ENCODE results near the gene MAT2A.
A peak's percentile ranks its signal among the peaks of the same experiment; 100 is the strongest.
"Not testable (repeated sequence)": the region's sequence is repeated elsewhere in the genome, so short reads cannot be mapped to it uniquely, and the experiment has no call there.

Gene MAT2A

GRCh38 chr2:85524336-85524908, 14.5 kb upstream of the MAT2A start:
- no peak for DNase-seq (ENCODE audit: low read depth in 2 of 2)

- DNase-seq (ENCODE audit: low read depth in 2 of 2) = no peak
Measured at GRCh38 chr2:85525029-85525428, 13.9 kb upstream of the MAT2A start.

GRCh38 chr2:85525567-85525966, 13.4 kb upstream of the MAT2A start:
- no peak for DNase-seq (ENCODE audit: low read depth in 2 of 2)

DNA sequence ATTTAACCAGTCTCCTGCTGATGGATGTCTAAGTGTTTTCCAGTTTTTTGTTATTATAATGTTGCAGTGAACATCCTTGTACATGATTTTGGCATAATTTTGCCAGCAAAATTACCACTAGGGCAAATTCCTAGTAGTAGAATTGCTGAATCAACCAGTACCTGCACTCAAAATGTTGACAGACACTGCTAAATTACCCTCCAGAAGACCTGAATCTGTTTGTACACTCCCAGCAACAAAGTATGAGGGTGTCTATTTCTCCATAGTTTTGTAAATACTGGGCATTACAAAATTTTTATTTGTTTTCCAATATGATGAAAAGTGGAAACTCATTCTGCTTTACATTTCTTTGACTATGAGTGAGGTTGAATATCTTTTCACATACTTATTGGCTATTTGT, 11.2 kb upstream of the MAT2A start:
- no peak for DNase-seq (ENCODE audit: low read depth in 2 of 2)

DNA sequence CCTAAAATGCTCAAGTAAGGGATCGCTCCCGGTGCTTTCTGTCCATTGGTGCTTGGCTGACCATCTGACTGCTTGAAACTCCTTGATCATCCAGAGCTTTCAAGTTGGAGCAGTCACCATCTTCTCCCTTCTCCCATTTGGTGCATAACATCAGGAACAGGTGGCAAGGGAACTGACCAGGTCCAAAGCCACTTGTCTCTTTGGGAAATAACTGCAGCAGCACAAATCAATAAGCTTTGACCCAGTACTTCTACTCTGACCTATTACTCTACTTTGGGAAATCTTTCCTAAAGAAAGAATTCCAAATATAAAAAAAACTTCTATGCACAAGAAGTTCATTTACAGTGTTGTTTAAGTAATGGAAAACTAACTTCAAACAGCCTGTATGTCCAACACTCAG, 10.6 kb upstream of the MAT2A start:
- DNase-seq (ENCODE audit: low read depth in 2 of 2) = no peak

GRCh38 chr2:85529809-85530208, 9.2 kb upstream of the MAT2A start:
- no peak for DNase-seq (ENCODE audit: low read depth in 2 of 2)

DNA sequence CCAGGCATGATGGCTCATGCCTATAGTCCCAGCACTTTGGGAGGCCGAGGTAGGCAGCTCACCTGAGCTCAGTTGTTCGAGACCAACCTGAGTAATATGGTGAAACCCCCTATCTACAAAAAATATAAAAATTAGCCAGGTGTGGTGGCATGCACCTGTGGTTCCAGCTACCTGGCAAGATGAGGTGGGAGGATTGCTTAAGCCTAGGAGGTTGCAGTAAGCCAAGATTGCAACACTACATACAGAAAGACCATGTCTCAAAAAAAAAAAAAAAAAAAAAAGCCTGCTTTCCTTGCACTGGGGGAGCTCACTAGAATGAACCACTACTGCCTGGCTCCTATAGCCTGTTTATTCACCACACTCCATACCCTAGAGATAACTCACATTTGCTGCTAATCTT, 7.4 kb upstream of the MAT2A start:
- DNase-seq (ENCODE audit: low read depth in 2 of 2) = no peak

DNA sequence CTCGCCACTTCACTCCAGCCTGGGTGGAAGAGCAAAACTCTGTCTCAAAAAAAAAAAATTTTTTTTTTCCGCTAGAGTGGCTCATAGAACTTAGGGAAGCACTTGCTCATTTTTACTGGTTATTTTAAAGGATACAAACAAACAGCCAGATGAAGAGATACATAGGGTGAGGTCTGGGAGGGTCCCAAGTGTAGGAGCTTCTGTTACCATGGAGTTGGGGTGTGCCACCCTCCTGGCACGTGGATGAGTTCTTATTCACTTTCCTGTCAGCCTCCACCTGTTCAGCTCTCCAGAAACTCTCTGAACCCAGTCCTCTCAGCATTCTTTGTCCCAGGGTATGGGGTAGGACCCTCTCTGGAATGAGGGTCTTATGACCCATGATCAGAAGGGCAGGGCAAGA, 4.9 kb upstream of the MAT2A start:
- DNase-seq (ENCODE audit: low read depth in 2 of 2) = no peak

- no peak for DNase-seq (ENCODE audit: low read depth in 2 of 2)
Measured at GRCh38 chr2:85534881-85535280, 4.1 kb upstream of the MAT2A start.

DNA sequence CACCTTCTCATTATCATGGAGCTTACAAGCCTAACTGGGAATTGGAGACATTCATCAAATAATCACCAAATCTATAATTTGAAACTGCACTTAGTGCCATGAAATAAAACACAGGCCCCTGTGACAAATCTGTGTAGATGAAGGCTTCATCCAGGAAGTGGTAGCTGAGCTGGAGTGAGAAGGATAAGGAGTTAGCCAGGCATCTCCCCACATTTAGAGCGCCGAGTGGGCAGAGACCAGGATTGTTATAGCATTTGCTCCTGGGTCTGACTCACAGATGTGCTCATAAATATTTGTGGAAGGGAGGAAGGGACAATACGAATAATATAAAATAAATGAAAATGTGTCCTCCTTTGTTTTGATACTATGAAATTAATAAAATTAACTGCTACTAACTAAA, 2.5 kb upstream of the MAT2A start:
- DNase-seq (ENCODE audit: low read depth in 2 of 2) = peak in 1 of 2 experiments; percentile 30

DNA sequence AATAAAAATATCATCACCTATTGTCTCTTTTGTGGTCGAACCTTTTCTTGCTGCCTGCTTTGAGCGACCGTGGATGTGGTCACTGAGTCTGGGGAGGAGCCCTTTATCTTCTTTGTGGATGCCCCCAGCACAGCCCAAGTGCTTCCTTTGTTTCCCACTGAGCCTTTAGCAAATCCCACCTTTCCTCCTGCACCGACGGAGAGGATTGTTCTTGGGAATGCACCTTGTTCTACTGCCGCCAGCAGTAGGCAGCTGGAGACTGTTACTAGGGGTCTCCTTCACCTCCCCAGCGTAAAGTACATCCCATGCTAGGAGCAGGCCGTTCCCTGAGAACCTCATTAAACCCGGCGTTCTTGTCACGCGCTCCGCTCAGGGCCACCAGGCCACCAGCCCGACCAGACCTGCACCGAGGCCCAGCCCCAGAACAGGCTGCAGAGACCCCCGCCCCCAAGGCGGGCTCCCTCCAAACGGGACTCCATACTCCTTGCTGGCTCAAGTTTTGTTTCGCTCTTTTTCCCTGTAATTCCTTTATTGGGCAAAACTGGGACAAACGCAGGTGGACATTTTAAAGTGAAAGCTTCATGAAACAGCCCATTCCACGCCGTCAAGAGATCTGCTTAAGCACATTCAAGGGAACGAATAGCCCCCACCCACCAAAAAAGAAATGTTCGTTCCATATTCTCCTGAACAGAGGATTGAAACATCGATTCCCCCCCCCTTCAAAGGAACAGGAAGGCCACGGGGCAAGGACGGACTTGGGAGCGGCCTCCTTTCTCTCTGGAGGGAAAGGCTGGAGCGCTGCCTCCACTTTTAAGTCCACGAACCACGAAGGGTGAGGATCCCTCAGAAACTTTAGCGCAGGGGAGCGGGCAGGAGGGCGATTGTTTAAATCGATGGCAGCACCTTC, 1.1 kb upstream of the MAT2A start:
- no peak for DNase-seq (ENCODE audit: low read depth in 2 of 2)

DNA sequence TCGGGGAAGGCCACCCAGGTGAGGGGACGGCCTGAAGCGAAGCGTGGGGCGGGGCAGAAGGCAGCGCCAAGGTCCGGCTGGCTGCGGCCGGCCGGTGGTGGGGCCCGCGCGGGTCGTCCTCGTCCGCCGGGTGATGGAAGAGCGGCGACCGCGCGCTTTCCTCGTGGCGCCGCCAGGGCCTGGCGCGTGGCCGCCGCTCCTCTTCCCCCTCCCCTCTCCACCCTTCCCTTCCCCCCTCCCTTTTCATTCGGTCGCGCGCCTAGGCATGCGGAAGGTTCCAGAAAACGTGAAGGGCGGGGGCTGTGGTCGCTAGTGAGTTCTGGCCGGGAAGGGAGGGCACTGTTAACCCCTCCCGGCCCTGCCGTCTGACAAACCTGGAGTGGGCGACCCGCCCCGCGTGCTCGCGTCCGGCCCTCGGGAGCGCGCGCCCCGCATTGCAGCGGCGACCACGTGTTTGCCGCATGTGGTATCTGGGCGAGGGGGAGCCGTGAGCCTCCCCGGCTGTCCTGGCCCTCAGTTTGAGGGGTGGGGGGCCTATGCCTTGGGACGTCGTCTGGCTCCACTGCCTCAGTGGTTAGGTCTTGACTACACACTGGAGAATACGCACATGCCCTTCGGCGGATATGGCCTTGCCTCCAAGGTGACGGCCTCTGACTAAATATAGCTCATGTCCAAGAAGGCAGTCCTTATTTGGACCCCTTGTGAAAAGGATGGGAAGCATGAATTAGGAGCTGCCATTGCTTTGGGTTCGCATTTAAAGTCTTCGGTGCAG, 579 bp downstream of the MAT2A start:
- peak in 1 of 2 experiments; percentile 30 for DNase-seq (ENCODE audit: low read depth in 2 of 2)

- DNase-seq (ENCODE audit: low read depth in 2 of 2) = no peak
Measured at GRCh38 chr2:85540133-85540648, 1.2 kb downstream of the MAT2A start.

DNA sequence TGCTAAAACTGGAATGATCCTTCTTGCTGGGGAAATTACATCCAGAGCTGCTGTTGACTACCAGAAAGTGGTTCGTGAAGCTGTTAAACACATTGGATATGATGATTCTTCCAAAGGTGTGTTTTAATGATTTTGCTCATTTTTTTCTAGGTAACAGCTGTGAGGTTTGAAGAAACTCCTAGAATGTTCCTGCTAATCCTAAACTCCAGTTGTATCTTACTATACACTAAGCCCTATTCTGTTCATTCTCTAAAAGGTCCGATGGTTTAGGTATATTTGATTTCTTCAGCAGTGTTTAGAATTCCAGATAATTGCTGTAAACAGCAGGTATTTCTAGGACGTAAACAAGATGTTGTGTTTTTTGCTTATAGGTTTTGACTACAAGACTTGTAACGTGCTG, 2.3 kb downstream of the MAT2A start:
- no peak for DNase-seq (ENCODE audit: low read depth in 2 of 2)

- no peak for DNase-seq (ENCODE audit: low read depth in 2 of 2)
Measured at GRCh38 chr2:85541753-85542457, 2.9 kb downstream of the MAT2A start.

DNA sequence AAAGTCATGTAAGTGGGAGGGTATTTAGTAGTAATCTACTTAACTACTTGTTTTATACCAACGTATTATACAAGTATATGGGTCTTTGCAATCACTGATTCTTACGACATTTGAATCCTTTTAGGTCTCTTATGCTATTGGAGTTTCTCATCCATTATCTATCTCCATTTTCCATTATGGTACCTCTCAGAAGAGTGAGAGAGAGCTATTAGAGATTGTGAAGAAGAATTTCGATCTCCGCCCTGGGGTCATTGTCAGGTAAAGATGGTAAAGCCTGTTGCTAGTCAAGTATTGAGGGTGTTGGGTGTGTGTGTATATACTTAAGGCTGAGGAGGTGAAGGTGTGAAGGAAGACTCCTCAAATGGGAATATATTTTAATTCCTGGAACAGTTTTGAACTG, 3.8 kb downstream of the MAT2A start:
- DNase-seq (ENCODE audit: low read depth in 2 of 2) = no peak

DNA sequence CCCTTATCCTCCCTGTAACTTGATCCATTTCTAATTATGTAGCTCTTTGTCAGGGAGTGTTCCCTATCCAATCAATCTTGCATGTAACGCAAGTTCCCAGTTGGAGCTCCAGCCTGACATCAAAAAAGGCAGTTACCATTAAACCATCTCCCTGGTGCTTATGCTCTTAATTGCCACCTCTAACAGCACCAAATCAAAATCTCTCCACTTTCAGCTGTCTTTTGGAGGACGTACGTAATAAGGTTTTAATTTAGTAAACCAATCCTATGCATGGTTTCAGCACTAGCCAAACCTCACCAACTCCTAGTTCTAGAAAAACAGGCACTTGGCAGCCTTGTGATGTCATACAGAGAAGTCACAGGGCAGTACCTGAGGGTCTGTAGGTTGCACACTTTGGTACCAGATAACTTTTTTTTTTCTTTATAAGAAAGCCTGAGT, 5.3 kb downstream of the MAT2A start:
- DNase-seq (ENCODE audit: low read depth in 2 of 2) = not testable (repeated sequence)

DNA sequence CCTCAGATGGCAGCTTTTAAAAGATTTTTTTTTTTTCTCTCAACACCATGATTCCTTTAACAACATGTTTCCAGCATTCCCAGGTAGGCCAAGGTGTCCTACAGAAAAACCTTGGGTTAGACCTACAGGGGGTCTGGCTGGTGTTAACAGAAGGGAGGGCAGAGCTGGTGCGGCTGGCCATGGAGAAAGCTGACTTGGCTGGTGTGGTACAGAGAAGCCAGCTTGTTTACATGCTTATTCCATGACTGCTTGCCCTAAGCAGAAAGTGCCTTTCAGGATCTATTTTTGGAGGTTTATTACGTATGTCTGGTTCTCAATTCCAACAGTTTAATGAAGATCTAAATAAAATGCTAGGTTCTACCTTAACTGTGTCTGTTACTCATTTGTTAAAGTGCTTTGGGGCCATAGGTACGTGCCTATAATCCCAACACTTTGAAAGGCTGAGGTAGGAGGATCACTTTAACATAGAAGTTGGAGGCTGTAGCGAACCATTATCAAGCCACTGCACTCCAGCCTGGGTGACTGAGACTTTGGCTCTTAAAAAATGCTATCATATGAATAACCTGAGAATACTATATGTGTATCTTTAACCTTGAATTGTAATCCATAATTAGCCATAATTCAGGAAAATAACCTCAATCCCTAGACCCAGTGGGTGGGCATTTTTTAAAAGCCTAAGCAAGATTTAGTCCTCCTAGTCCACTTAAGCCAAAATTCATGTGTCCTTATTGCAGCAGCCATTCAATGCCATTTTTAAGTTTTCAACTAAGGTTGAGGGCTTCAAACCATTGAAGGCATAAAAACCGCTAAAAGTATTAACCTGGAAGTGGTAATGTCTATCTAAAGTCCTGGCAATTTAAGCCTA, 6.2 kb downstream of the MAT2A start:
- not testable (repeated sequence) for DNase-seq (ENCODE audit: low read depth in 2 of 2)

DNA sequence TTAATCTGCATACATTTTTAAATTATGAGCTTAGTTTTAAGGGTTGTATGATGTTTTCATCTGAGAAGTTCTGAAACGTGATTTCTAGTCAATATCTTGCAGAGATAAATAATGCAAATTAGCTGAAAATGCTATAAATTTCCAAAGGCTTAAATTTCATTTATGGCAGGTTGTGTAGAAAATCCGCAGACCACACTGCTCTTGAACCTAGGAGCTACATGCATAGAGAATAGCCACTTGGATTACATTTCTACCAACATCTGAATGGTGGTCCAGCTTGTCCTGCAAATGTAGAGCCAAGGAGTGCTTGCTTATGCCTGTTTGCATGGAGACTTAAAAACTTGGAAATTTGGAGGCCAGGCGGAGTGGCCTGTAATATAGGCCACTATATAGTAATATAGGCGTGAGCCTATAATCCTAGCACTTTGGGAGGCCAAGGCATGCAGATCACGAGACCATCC, 6.8 kb downstream of the MAT2A start:
- DNase-seq (ENCODE audit: low read depth in 2 of 2) = no peak

DNA sequence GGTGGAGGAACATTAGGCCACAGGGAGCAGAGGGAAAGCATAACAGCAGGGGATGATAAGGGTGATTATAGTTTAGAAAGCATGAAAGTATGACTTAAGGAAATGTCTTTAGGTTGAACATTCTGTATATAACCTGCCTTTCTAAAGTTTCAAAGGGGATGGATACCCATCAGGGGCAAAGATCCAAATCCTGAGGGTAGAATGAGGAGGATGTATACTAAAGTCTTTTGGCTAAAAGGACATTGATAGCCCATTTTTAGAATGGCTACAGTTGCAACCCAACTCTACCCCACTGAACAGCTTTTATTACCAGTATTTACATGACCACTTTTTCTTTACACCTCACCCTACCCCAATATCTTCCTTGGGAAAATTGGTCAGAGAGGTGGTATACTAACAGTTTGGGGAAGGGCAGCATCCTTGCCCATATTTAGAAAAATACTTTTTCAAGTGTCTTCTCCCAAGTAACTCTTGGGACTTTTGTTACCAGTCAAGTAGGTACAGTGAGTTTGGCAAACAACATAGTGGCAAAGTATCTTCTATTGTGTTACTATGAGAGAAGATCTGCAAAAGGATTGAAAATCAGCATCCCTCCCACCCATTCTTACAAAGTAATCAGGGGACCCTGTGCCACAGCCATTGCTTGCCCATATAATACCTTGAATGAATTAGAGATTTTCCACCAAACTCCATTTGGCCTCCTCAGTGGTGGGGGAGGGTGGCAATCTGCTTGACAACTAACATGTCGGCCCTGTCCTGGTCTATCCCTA, 8.3 kb downstream of the MAT2A start:
- no peak for DNase-seq (ENCODE audit: low read depth in 2 of 2)
